Measurements from ENCODE around the gene CRKL. TPM values are rescaled to one million over a fixed set of nuclear protein-coding genes. Genes with fewer than 3 reads are reported as not detected.

The CRKL gene
- total RNA-seq, 4 donors from 2014 or later, result 38.2 to 46.2 (median 44.4) TPM

GRCh38 chr22:20951932-20952380 is 34.7 kb downstream of the CRKL start:
- TF ChIP-seq, protein P1, sequence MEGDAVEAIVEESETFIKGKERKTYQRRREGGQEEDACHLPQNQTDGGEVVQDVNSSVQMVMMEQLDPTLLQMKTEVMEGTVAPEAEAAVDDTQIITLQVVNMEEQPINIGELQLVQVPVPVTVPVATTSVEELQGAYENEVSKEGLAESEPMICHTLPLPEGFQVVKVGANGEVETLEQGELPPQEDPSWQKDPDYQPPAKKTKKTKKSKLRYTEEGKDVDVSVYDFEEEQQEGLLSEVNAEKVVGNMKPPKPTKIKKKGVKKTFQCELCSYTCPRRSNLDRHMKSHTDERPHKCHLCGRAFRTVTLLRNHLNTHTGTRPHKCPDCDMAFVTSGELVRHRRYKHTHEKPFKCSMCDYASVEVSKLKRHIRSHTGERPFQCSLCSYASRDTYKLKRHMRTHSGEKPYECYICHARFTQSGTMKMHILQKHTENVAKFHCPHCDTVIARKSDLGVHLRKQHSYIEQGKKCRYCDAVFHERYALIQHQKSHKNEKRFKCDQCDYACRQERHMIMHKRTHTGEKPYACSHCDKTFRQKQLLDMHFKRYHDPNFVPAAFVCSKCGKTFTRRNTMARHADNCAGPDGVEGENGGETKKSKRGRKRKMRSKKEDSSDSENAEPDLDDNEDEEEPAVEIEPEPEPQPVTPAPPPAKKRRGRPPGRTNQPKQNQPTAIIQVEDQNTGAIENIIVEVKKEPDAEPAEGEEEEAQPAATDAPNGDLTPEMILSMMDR (IDR thresholded peaks at IDR 0.05), result no peak
- TF ChIP-seq POLR2A (IDR thresholded peaks at IDR 0.05), result no peak
- H3K27me3 ChIP-seq, result no peaks in the 10 kb centered on the region
- H3K36me3 ChIP-seq, result peaks cover 0 to 55% (median 18%) of the 10 kb centered on the region in 3 donors
- H3K9me3 ChIP-seq, result no peaks in the 10 kb centered on the region
- no peak for DNase-seq
- WGBS, 2 donors, result 83 to 84% methylated on average over 6 to 7 of the region's 8 CpGs
- no peak overlapping the region for H3K4me3 ChIP-seq
- peaks cover 12 to 89% (median 40%) of the 10 kb centered on the region in 3 donors for H3K4me1 ChIP-seq
- H3K27ac ChIP-seq, result peak overlapping the region; percentile 0 to 88 (median 54)
- intact Hi-C loops (cut with DNase I), result no loop called here

- Histone ChIP-seq H3K27ac (peak overlapping the region in 3 of 4 donors; percentile 0 to 88 (median 82)), H3K4me1 (peaks cover 18 to 97% (median 40%) of the 10 kb centered on the region in 3 donors), H3K9me3 (no peaks in the 10 kb centered on the region), H3K36me3 (peaks cover 0 to 55% (median 18%) of the 10 kb centered on the region in 3 donors), H3K4me3 (no peak overlapping the region), H3K27me3 (peaks cover 0 to 7% (median 0%) of the 10 kb centered on the region in 4 donors)
- TF ChIP-seq POLR2A (IDR thresholded peaks at IDR 0.05), result no peak
- TF ChIP-seq, protein P1 (IDR thresholded peaks at IDR 0.05), result no peak
- intact Hi-C loops (cut with DNase I), result no loop called here
- 79 to 87% methylated on average over 13 of the region's 13 CpGs for WGBS, 2 donors
- DNase-seq, result no peak
Measured at GRCh38 chr22:20952544-20953341, 35.5 kb downstream of the CRKL start.

- DNase-seq, result no peak
- H3K36me3 ChIP-seq, result peaks cover 0 to 55% (median 18%) of the 10 kb centered on the region in 3 donors
- no peaks in the 10 kb centered on the region for H3K9me3 ChIP-seq
- peak overlapping the region in 3 of 4 donors; percentile 78 to 88 (median 82) for H3K27ac ChIP-seq
- no peak overlapping the region for H3K4me3 ChIP-seq
- H3K27me3 ChIP-seq, result peaks cover 0 to 10% (median 0%) of the 10 kb centered on the region in 4 donors
- H3K4me1 ChIP-seq, result peaks cover 24 to 98% (median 43%) of the 10 kb centered on the region in 3 donors
- TF ChIP-seq, protein P1 (IDR thresholded peaks at IDR 0.05), result no peak
- no peak for TF ChIP-seq POLR2A (IDR thresholded peaks at IDR 0.05)
- WGBS, 2 donors, result 47 to 65% methylated on average over 3 of the region's 3 CpGs
- intact Hi-C loops (cut with DNase I), result no loop called here
Measured at GRCh38 chr22:20953342-20953608, 36.1 kb downstream of the CRKL start.

GRCh38 chr22:20953668-20954500 is 36.7 kb downstream of the CRKL start:
- peaks cover 0 to 51% (median 18%) of the 10 kb centered on the region in 3 donors for H3K36me3 ChIP-seq
- intact Hi-C loops (cut with DNase I), result no loop called here
- WGBS, 2 donors, result 36 to 48% methylated on average over 5 to 6 of the region's 8 CpGs
- peaks cover 24 to 96% (median 43%) of the 10 kb centered on the region in 3 donors for H3K4me1 ChIP-seq
- no peak for DNase-seq
- H3K27me3 ChIP-seq, result peaks cover 0 to 10% (median 0%) of the 10 kb centered on the region in 4 donors
- no peak overlapping the region for H3K4me3 ChIP-seq
- TF ChIP-seq, protein P1 (IDR thresholded peaks at IDR 0.05), result no peak
- TF ChIP-seq POLR2A (IDR thresholded peaks at IDR 0.05), result no peak
- H3K27ac ChIP-seq, result peak overlapping the region; percentile 68 to 88 (median 80)
- no peaks in the 10 kb centered on the region for H3K9me3 ChIP-seq

All from esophagus squamous epithelium (tissue), 5 donors.